B cell (primary cell): ENCODE measurements around the gene RFC2. TPM values are rescaled to one million over a fixed set of nuclear protein-coding genes. Genes with fewer than 3 reads are reported as not detected.

ENCODE experiments used
- ATAC-seq: fragments of 200-7000 bp; cut with Tn5 transposase; one replicate; pipeline ENCODE4 v1.10.0; 2021; ENCODE audit warnings: low read depth, mild to moderate bottlenecking, moderate number of reproducible peaks, moderate library complexity
- CTCF ChIA-PET: fragments of 350-600 bp; sonication (Branson Sonifier 250); formaldehyde crosslinking; loops from one replicate; lab custom pipeline; 2021; ENCODE audit warnings: antibody characterized with exemption, inconsistent platforms; lab: Charles Lee
- POLR2A ChIA-PET: fragments of 350-600 bp; sonication (Branson Sonifier 250); formaldehyde crosslinking; loops from one replicate; lab custom pipeline; 2021; ENCODE audit warnings: antibody characterized with exemption; lab: Charles Lee
- DNase-seq: peaks from one replicate; pipeline ENCODE4 v3.0.0; 2013
- H2AFZ ChIP-seq: 2 replicates; pipeline ENCODE4 v1.6.1; 2012; ENCODE audit warnings: mild to moderate bottlenecking, low read depth, low read length; ENCODE audit not compliant: insufficient read depth, poor library complexity, severe bottlenecking
- H3K27ac ChIP-seq, 2 donors: 1 replicate in 1 of 2; 2 replicates in 1 of 2; pipeline ENCODE4 v1.5.1; 2012 to 2013; ENCODE audit warnings: low read length in 2 of 2, mild to moderate bottlenecking in 2 of 2, moderate library complexity in 1 of 2
- H3K27me3 ChIP-seq, 4 experiments: fragments of 200-600 bp in 1 of 4; sonication (generic) in 1 of 4; replicated peaks in 1 of 4; 1 replicate in 2 of 4; 2 replicates in 2 of 4; pipeline versions ENCODE4 v1.6.1 to v1.7.0; 2013 to 2016; ENCODE audit warnings: low read length in 3 of 4, mild to moderate bottlenecking in 2 of 4, mixed read lengths in 1 of 4, moderate library complexity in 1 of 4; ENCODE audit not compliant: insufficient read depth in 4 of 4, control insufficient read depth in 3 of 4; ENCODE audit errors: control extremely low read depth in 1 of 4
- H3K36me3 ChIP-seq, 2 experiments: replicated peaks in 1 of 2; 1 replicate in 1 of 2; 2 replicates in 1 of 2; pipeline versions ENCODE4 v1.6.1 to v1.7.1; 2013; ENCODE audit warnings: low read length in 1 of 2; ENCODE audit not compliant: insufficient read depth in 2 of 2, control insufficient read depth in 1 of 2; ENCODE audit errors: control extremely low read depth in 1 of 2, extremely low read depth in 1 of 2
- H3K4me1 ChIP-seq, 2 donors: fragments of 200-600 bp in 1 of 2; sonication (generic) in 1 of 2; 1 replicate in 1 of 2; 2 replicates in 1 of 2; pipeline versions ENCODE4 v1.5.1 to v1.6.1; 2013 to 2017; ENCODE audit warnings: low read length in 2 of 2; ENCODE audit not compliant: control insufficient read depth in 2 of 2, insufficient read depth in 2 of 2
- H3K4me2 ChIP-seq: replicated peaks from 2 replicates; pipeline ENCODE3; 2012; ENCODE audit warnings: mild to moderate bottlenecking, low read depth, low read length; ENCODE audit not compliant: poor library complexity, severe bottlenecking
- H3K4me3 ChIP-seq, 5 experiments: fragments of 200-600 bp in 1 of 5; sonication (generic) in 1 of 5; 1 replicate in 3 of 5; 2 replicates in 2 of 5; pipeline versions ENCODE4 v1.5.1 to v1.7.0; 2011 to 2016; ENCODE audit warnings: low read length in 4 of 5, mild to moderate bottlenecking in 4 of 5, low read depth in 2 of 5, control low read depth in 1 of 5, moderate library complexity in 1 of 5; ENCODE audit not compliant: insufficient read depth in 1 of 5; ENCODE audit errors: control extremely low read depth in 1 of 5, extremely low read depth in 1 of 5
- H3K79me2 ChIP-seq: fragments of 200-600 bp; sonication (generic); one replicate; pipeline ENCODE4 v1.6.0; 2016; ENCODE audit warnings: low read length; ENCODE audit not compliant: control insufficient read depth, insufficient read depth
- H3K9ac ChIP-seq: fragments of 200-600 bp; sonication (generic); 2 replicates; pipeline ENCODE4 v1.6.1; 2017; ENCODE audit warnings: mild to moderate bottlenecking, low read length, moderate library complexity
- H3K9me3 ChIP-seq, 3 donors: one replicate each; pipeline versions ENCODE4 v1.6.1 to v1.7.1; 2013; ENCODE audit warnings: low read length in 2 of 3; ENCODE audit not compliant: control insufficient read depth in 2 of 3, insufficient read depth in 1 of 3; ENCODE audit errors: control extremely low read depth in 1 of 3
- H4K20me1 ChIP-seq: 2 replicates; pipeline ENCODE4 v1.6.0; 2012; ENCODE audit warnings: mild to moderate bottlenecking, low read length; ENCODE audit not compliant: insufficient read depth, control insufficient read depth, poor library complexity, severe bottlenecking
- H3K27ac Mint-ChIP-seq: one replicate; pipeline ENCODE4 v1.8.0; 2021; ENCODE audit warnings: mixed read lengths
- H3K27me3 Mint-ChIP-seq: one replicate; pipeline ENCODE4 v1.8.0; 2021; ENCODE audit warnings: mixed read lengths
- H3K4me1 Mint-ChIP-seq: one replicate; pipeline ENCODE4 v1.8.0; 2021; ENCODE audit warnings: mixed read lengths
- H3K4me3 Mint-ChIP-seq: one replicate; pipeline ENCODE4 v1.8.0; 2021; ENCODE audit warnings: mixed read lengths
- H3K9me3 Mint-ChIP-seq: one replicate; pipeline ENCODE4 v1.8.0; 2022; ENCODE audit warnings: mixed read lengths; ENCODE audit not compliant: insufficient read depth
- EZH2 ChIP-seq: IDR thresholded peaks from 2 replicates; pipeline ENCODE4 v1.6.1; 2012; ENCODE audit warnings: borderline replicate concordance, low read depth, mild to moderate bottlenecking, moderate library complexity, low read length; ENCODE audit not compliant: insufficient read depth, poor library complexity, severe bottlenecking
- WGBS: methylation state at CpG from one replicate; pipeline ENCODE4 v1.1.5; 2013; ENCODE audit warnings: missing lambda C conversion rate; ENCODE audit not compliant: insufficient coverage; 5-methylcytosine and 5-hydroxymethylcytosine counted together
- intact Hi-C: fragments of 100-400 bp; cut with micrococcal nuclease; formaldehyde crosslinking; loops from one replicate; pipeline ENCODE4 v1.10.0; 2022
- polyA plus RNA-seq: library from polyadenylated mRNA; depleted of rRNA; stranded (reverse); fragments of >200 nt; gene quantifications from 2 replicates; pipeline ENCODE4 v1.2.3, GENCODE V29; 2012
- total RNA-seq, 2 donors: library from RNA; stranded (reverse); fragments of 120-200 nt in 1 of 2; gene quantifications; 1 replicate in 1 of 2; 2 replicates in 1 of 2; pipeline versions ENCODE4 v1.2.3 to v1.2.4, GENCODE V29; 2013 to 2022
- TF ChIP-seq, protein P1 (sequence below): fragments of 200-600 bp; IDR thresholded peaks from one replicate; pipeline ENCODE4 v1.8.0; 2022; ENCODE audit warnings: antibody characterized with exemption, mild to moderate bottlenecking

The RFC2 gene
- total and polyA plus RNA-seq, 2 donors (not counting 1 experiment from before 2014, with no cell fraction given), result 20.2 to 36.4 TPM

DNA sequence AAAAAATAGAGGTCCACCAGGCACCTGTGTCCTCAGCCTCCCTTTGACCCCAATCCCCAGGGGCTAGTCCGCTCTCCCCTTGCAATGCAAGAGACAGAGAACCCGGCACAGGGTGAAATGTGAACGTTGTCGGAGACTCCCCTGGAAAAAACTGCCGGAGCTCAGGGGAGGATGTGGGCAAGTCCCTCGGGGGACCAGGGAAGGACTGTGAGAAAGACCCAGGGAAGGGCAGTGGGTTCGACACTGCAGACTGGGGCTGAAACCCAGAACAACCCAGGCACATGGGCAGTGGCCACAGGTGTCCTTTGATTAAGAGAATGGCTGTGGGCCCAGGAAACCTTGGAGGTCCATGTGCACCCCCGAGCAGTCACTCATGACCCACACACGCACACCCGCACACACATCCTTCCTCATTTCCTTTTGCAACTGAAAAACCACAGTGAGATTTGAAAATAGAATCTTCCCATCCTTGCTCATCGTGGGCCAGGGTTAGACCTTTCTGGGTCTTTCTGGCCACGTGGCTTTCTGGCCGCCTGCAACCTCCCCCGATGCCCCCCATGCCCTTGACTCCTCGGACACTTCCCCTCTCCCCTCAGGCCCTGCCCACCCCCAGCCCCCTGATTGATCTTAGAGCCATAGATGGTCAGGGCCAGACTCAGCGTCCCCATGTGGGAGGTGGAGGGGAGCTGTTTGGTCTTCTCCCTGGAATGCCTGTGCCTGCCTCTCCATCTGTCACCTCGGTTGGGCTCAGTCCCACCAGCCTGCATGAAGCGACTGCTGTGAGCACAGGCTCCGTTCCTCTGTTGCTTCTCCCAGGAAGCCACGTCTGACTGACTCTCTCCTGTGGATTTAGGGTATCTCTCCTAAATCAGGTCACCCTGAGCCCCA, 36.5 kb downstream of the RFC2 start:
- Histone ChIP-seq H3K4me1 (peaks cover 46 to 67% of the 10 kb centered on the region in 2 donors), H4K20me1 (peaks cover 43% of the 10 kb centered on the region), H3K4me2 (peak overlapping the region; percentile 69), H3K9ac (peak overlapping the region; percentile 24), H3K4me3 (peak overlapping the region in 2 of 5 experiments; percentile 31 to 38), H3K27me3 (no peaks in the 10 kb centered on the region), H3K27ac (peak overlapping the region; percentile 64 to 70), H3K9me3 (peaks cover 0 to 10% (median 0%) of the 10 kb centered on the region in 3 donors), H3K79me2 (peaks cover 34% of the 10 kb centered on the region), H3K36me3 (peaks cover 1 to 59% of the 10 kb centered on the region in 2 experiments), H2AFZ (no peak overlapping the region)
- no peaks in the 10 kb centered on the region for H3K9me3 Mint-ChIP-seq
- ChIA-PET CTCF (interaction anchor here (1.0 to 4.4 kb wide), 2 partner anchors 11 to 37 kb away, joined by 3 to 39 read pairs; partner anchors contain the start of gene RFC2), POLR2A (interaction anchor here (0.6 to 3.0 kb wide), 3 partner anchors 9 to 23 kb away, joined by 3 to 19 read pairs (median 6); no protein-coding TSS in a partner anchor)
- WGBS, result 5% methylated on average over 17 of the region's 20 CpGs
- no peak for TF ChIP-seq EZH2
- TF ChIP-seq, protein P1, sequence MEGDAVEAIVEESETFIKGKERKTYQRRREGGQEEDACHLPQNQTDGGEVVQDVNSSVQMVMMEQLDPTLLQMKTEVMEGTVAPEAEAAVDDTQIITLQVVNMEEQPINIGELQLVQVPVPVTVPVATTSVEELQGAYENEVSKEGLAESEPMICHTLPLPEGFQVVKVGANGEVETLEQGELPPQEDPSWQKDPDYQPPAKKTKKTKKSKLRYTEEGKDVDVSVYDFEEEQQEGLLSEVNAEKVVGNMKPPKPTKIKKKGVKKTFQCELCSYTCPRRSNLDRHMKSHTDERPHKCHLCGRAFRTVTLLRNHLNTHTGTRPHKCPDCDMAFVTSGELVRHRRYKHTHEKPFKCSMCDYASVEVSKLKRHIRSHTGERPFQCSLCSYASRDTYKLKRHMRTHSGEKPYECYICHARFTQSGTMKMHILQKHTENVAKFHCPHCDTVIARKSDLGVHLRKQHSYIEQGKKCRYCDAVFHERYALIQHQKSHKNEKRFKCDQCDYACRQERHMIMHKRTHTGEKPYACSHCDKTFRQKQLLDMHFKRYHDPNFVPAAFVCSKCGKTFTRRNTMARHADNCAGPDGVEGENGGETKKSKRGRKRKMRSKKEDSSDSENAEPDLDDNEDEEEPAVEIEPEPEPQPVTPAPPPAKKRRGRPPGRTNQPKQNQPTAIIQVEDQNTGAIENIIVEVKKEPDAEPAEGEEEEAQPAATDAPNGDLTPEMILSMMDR, result no peak
- H3K4me1 Mint-ChIP-seq, result peaks cover 51% of the 10 kb centered on the region
- DNase-seq, result peak; percentile 81
- peak; percentile 58 for ATAC-seq
- intact Hi-C loops, result loop anchor here (1.0 kb wide), 2 partner anchors 8 to 13 kb away; no protein-coding TSS in a partner anchor
- peak overlapping the region; percentile 92 for H3K27ac Mint-ChIP-seq
- H3K4me3 Mint-ChIP-seq, result peak overlapping the region; percentile 81
- no peaks in the 10 kb centered on the region for H3K27me3 Mint-ChIP-seq
